Psoas muscle (tissue), 8 donors: Measurements from ENCODE around the gene CPT1B. TPM values are rescaled to one million over a fixed set of nuclear protein-coding genes. Genes with fewer than 3 reads are reported as not detected.

Experiments used
- ATAC-seq, 4 donors: fragments of 200-7000 bp; cut with Tn5 transposase; one replicate each; pipeline ENCODE4 v1.9.1; 2020; ENCODE audit warnings: moderate library complexity in 3 of 4, mild to moderate bottlenecking in 2 of 4
- DNase-seq, 2 donors: peaks; one replicate each; pipeline ENCODE4 v3.0.0-alpha.2; 2020
- H3K27ac ChIP-seq: fragments of 200-600 bp; one replicate; pipeline ENCODE4 v1.8.0; 2022
- H3K27me3 ChIP-seq, 3 donors: fragments of 200-600 bp in 1 of 3; one replicate each; pipeline versions ENCODE4 v1.6.1 to v1.8.0; 2013 to 2022; ENCODE audit warnings: low read length in 2 of 3, mild to moderate bottlenecking in 2 of 3, moderate library complexity in 1 of 3; ENCODE audit not compliant: insufficient read depth in 3 of 3
- H3K36me3 ChIP-seq, 2 donors: fragments of 200-600 bp in 1 of 2; one replicate each; pipeline versions ENCODE4 v1.6.1 to v1.8.0; 2013 to 2022; ENCODE audit warnings: low read depth in 1 of 2, mild to moderate bottlenecking in 1 of 2, moderate library complexity in 1 of 2; ENCODE audit not compliant: insufficient read depth in 1 of 2
- H3K4me1 ChIP-seq: fragments of 200-600 bp; one replicate; pipeline ENCODE4 v1.8.0; 2022
- H3K4me3 ChIP-seq: fragments of 200-600 bp; one replicate; pipeline ENCODE4 v1.8.0; 2022; ENCODE audit warnings: mild to moderate bottlenecking
- H3K9me3 ChIP-seq: fragments of 200-600 bp; one replicate; pipeline ENCODE4 v1.8.0; 2022
- WGBS, 3 donors: extraction: QIAGEN DNeasy Blood & Tissue Kit; methylation state at CpG; one replicate each; pipeline versions ENCODE4 v1.1.6 to v1.1.7; 2013; 5-methylcytosine and 5-hydroxymethylcytosine counted together
- intact Hi-C, 2 donors: fragments of 100-400 bp; cut with DNase I; formaldehyde crosslinking; loops; one replicate each; pipeline versions ENCODE4 v1.11.0 to v1.14.2; 2022
- polyA plus RNA-seq, 3 donors: library from polyadenylated mRNA; stranded (reverse); fragments of 200-250 nt; gene quantifications; one replicate each; pipeline ENCODE4 v1.2.3, GENCODE V29; 2013
- total RNA-seq, 4 donors: library from RNA; stranded (reverse); fragmentation: NEBNext Ultra II Directional in 2 of 4; extraction: Animal tissue kit (Norgen Biotek cat#: 25700) in 2 of 4; gene quantifications; one replicate each; pipeline versions ENCODE4 v1.2.1 to v1.2.4, GENCODE V29; 2021 to 2023
- TF ChIP-seq, protein P1 (sequence below): fragments of 200-600 bp; IDR thresholded peaks from one replicate; pipeline ENCODE4 v1.8.0; 2022; ENCODE audit warnings: antibody characterized with exemption
- donor health status: healthy with polysubstance abuse.
- donor health status: DM: no; HTN: no; CAD: no; lungs with moderate emphysema.
- donor health status: Bipolar disorder and iron deficiency.
- donor health status: healthy.
- donor health status: DM: yes; HTN: yes; CAD: no.
- donor health status: DM: no; HTN: no; CAD: no.
- donor health status: DM: no; HTN: no; CAD: no.
- donor health status: DM: yes; HTN: yes; CAD: no.

CPT1B gene
- total and polyA plus RNA-seq, 7 donors: 57.4 to 144 (median 87.6) TPM

DNA sequence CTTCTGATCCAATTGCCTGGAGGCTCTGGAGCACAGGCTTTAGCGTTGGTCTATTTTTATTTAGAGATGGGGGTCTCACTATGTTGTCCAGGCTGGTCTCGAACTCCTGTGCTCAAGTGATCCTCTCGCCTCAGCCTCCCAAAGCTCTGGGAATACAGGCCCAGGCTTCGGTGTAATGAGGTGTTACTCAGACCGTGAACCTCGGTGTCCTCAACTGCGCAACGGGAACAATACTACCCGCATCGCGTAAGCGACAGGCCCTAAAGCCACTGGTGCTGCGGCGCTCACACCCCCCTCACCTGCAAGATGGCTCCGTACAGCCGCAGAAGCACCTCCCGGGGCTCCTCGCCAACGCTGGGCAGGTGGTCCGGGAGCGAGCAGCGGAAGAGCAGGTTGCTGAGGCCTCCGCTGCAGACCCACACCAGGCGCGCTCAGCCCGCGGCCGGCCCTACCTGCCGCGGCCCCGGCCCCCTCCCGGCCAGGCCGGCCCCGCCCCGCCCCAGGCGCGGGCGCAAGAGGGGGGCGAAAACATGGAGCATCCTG lies 3.8 kb upstream of the CPT1B start:
- TF ChIP-seq, protein P1, sequence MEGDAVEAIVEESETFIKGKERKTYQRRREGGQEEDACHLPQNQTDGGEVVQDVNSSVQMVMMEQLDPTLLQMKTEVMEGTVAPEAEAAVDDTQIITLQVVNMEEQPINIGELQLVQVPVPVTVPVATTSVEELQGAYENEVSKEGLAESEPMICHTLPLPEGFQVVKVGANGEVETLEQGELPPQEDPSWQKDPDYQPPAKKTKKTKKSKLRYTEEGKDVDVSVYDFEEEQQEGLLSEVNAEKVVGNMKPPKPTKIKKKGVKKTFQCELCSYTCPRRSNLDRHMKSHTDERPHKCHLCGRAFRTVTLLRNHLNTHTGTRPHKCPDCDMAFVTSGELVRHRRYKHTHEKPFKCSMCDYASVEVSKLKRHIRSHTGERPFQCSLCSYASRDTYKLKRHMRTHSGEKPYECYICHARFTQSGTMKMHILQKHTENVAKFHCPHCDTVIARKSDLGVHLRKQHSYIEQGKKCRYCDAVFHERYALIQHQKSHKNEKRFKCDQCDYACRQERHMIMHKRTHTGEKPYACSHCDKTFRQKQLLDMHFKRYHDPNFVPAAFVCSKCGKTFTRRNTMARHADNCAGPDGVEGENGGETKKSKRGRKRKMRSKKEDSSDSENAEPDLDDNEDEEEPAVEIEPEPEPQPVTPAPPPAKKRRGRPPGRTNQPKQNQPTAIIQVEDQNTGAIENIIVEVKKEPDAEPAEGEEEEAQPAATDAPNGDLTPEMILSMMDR: no peak
- no peak for ATAC-seq
- H3K4me1 ChIP-seq: peaks cover 36% of the 10 kb centered on the region
- peaks cover 0 to 20% of the 10 kb centered on the region in 2 donors for H3K36me3 ChIP-seq
- WGBS, 3 donors: 5 to 12% (median 9%) methylated on average over 23 to 39 of the region's 39 CpGs
- no peaks in the 10 kb centered on the region for H3K27me3 ChIP-seq
- H3K27ac ChIP-seq: peak overlapping the region; percentile 100
- intact Hi-C loops: loop anchor here in 1 of 2 donors (5.0 kb wide), 1 partner anchor 40 kb away; no protein-coding TSS in a partner anchor
- H3K4me3 ChIP-seq: peak overlapping the region; percentile 94
- H3K9me3 ChIP-seq: no peaks in the 10 kb centered on the region
- DNase-seq: no peak

DNA sequence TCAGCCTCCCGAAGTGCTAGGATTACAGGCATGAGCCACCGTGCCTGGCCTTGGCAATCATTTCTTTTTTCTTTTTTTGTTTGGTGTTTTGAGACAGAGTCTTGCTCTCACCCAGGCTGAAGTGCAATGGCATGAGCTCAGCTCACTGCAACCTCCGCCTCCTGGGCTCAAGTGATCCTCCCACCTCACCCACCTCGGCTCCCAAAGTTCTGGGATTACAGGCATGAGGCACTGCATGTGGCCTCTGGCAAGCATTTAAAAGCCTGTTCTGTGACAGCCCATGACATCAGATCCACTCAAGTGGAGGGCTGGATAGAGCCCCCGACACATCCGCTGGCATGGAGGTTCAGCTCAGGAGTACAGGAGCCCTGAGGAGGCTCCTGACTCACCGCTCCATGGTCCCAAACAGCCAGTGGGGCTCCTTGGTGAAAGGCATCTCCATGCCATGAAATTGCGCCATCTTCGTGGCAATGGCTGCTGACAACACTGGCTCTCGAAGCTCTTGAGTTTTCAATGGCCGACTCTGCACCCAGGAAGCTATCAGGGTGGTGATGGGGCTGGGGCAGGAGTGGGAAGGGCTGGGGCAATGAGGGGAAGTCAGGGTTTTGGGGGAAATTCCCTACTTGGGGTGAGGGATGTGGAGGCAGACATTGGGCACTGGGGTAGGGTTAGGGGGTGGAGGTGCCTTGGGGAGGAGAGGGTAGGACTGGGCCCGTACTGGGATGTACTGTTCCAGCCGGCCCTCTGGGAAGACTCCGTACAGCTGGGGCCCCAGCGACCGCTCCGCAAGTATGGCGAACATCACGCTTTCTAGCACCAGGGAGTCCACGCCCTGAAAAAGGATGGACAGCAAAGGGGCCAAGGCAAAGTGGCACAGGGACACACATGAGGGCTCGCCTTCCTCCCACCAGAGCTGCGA lies 3.1 kb upstream of the CPT1B start:
- H3K4me1 ChIP-seq: peaks cover 37% of the 10 kb centered on the region
- no peaks in the 10 kb centered on the region for H3K9me3 ChIP-seq
- H3K4me3 ChIP-seq: peak overlapping the region; percentile 94
- ATAC-seq: no peak
- peaks cover 0 to 23% of the 10 kb centered on the region in 2 donors for H3K36me3 ChIP-seq
- intact Hi-C loops: loop anchor here in 1 of 2 donors (5.0 kb wide), 1 partner anchor 41 kb away; no protein-coding TSS in a partner anchor
- H3K27ac ChIP-seq: peak overlapping the region; percentile 100
- no peaks in the 10 kb centered on the region for H3K27me3 ChIP-seq
- TF ChIP-seq, protein P1: no peak
- DNase-seq: no peak
- WGBS, 3 donors: 84 to 90% (median 85%) methylated on average over 22 of the region's 22 CpGs

DNA sequence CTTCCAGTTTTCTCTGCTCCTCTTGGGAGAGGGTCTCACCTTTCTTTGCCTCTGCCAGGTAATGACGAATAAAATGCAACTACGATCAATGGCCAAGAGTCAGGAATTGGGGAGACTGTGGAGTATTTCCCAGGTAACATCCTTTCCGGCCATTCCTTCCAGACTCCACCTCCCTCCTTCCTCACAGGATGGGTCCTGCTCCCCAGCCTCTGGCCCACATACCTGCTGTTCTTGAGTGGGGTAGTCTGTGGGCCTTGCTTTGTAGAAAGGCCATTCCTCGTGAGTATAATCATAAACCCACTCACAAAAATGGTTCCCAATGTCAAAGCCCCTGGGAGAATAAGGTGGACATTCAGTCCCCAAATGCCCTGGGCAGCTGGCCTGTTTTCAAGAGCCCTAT lies 1.5 kb upstream of the CPT1B start:
- intact Hi-C loops: loop anchor here (5.0 kb wide), 2 partner anchors 43 to 72 kb away; partner anchors contain the start of genes LMF2 (in 2 of the 2) and NCAPH2 (in 2 of the 2)
- no peaks in the 10 kb centered on the region for H3K9me3 ChIP-seq
- no peaks in the 10 kb centered on the region for H3K27me3 ChIP-seq
- TF ChIP-seq, protein P1: no peak
- H3K36me3 ChIP-seq: peaks cover 0 to 32% of the 10 kb centered on the region in 2 donors
- H3K4me1 ChIP-seq: peaks cover 37% of the 10 kb centered on the region
- peak overlapping the region; percentile 89 for H3K27ac ChIP-seq
- H3K4me3 ChIP-seq: no peak overlapping the region
- no peak for ATAC-seq
- 91 to 98% (median 96%) methylated on average over 4 of the region's 4 CpGs for WGBS, 3 donors
- no peak for DNase-seq

DNA sequence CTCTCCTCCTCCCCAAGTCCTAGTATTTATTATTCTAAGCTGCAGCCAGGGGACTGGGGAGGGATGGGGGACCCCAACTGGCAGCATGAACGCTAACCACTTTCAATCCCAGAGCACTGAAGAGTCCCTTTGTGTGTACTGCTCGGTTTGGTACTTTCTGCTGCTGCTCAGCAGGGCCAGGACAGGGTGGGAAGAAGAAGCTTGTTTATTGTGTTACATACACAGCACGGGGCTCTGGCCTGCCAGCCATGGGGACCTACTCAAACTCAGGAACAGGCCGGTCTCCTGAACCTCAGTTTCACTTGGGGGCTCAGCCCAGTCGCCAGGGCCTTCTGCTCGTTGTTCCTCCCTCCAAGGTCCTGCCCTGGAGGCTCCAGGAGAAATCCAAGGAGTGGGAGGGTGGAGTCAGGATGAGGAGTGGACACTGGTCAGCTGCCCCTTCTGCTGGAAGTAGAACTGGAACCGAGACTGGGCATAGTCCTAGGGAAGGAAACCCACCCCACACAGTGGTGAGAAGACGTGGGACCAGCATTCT lies 616 bp upstream of the CPT1B start:
- Histone ChIP-seq H3K27me3 (no peaks in the 10 kb centered on the region), H3K4me1 (peaks cover 36% of the 10 kb centered on the region), H3K36me3 (peaks cover 0 to 42% of the 10 kb centered on the region in 2 donors), H3K9me3 (no peaks in the 10 kb centered on the region), H3K4me3 (peak overlapping the region; percentile 72), H3K27ac (peak overlapping the region; percentile 89)
- intact Hi-C loops: loop anchor here (5.0 kb wide), 2 partner anchors 43 to 72 kb away; partner anchors contain the start of genes LMF2 (in 2 of the 2) and NCAPH2 (in 2 of the 2)
- TF ChIP-seq, protein P1: no peak
- no peak for ATAC-seq
- no peak for DNase-seq
- WGBS, 3 donors: 49 to 54% (median 50%) methylated on average over 8 of the region's 8 CpGs
